K562 (cell line): Measurements from ENCODE around the gene GRAMD4.

Experiments used
- FOXP1 ChIP-seq: sonication (generic); formaldehyde crosslinking; IDR thresholded peaks from 2 replicates; pipeline ENCODE4 v1.8.0; 2022; ENCODE audit warnings: mild to moderate bottlenecking, missing genetic modification reagents
- PPARD ChIP-seq: fragments of 250-450 bp; sonication (Bioruptor Pico); IDR thresholded peaks from 2 replicates; pipeline ENCODE4 v1.8.0; 2022; ENCODE audit warnings: inconsistent platforms, mild to moderate bottlenecking, moderate library complexity
- SIN3B ChIP-seq: fragments of 450-650 bp; IDR thresholded peaks from 2 replicates; pipeline ENCODE4 v1.6.1; 2017; ENCODE audit warnings: low read depth, mild to moderate bottlenecking, moderate library complexity
- SRSF7 ChIP-seq: fragments of 200-400 bp; formaldehyde crosslinking; optimal IDR thresholded peaks from 2 replicates; pipeline ENCODE3; 2017; ENCODE audit warnings: mild to moderate bottlenecking, low read depth, low read length
- TAF1 ChIP-seq: IDR thresholded peaks from 2 replicates; pipeline ENCODE4 v1.6.1; 2011; ENCODE audit warnings: mild to moderate bottlenecking, low read length, moderate library complexity; ENCODE audit not compliant: insufficient read depth, control insufficient read depth, severe bottlenecking; ENCODE audit errors: extremely low read depth
- ZNF134 ChIP-seq: fragments of 250-450 bp; sonication (Bioruptor Pico); conservative IDR thresholded peaks from 2 replicates; pipeline ENCODE4 v1.4.0; 2020
- ZNF76 ChIP-seq: fragments of 250-450 bp; sonication (Bioruptor Pico); IDR thresholded peaks from 2 replicates; pipeline ENCODE4 v1.4.0; 2020; ENCODE audit warnings: mild to moderate bottlenecking, moderate library complexity, borderline replicate concordance
- TF ChIP-seq, protein P1 (sequence below), 3 experiments: IDR thresholded peaks in 2 of 3; conservative IDR thresholded peaks in 1 of 3; 2 replicates each; pipeline ENCODE4 v1.5.1; 2011 to 2012; ENCODE audit warnings: low read length in 3 of 3, mild to moderate bottlenecking in 3 of 3, control low read depth in 2 of 3, improper control_type of control experiment in 1 of 3, inconsistent platforms in 1 of 3, low read depth in 1 of 3, mixed read lengths in 1 of 3, moderate library complexity in 1 of 3; ENCODE audit not compliant: insufficient read depth in 2 of 3

DNA sequence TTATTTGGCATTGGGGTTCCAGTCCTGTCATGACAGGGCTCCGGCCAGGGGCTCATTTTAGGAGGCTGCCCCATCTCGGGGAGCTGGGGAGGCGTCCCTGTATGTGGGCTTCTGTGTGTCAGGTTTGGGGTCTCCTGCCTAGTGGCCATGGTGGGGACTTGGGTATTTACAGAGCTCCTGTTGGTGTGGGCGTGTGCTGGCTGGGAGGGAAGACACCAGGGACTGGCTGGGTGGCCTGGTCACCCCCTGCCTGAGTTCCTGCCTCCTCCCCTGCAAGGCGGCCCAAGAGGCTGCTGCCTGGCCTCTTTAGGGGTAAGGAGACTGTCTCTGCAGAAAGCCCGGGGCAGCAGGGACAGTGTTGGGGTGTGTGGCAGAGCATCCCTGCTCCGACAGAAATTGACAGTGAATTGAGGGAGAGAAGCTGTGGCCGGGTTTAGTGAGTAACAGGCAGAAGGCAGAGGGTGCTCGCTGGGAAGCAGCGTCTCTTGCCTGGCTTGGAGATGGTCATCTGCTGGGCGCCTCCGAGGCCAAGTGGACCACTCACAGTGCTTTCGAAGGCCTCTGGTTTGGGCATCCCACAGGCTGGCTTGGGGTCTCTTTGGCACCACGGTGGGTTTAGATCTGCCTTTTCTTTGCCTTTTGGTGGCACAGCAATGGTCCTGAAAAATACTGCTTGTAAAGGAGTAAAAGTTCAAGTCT is 40.3 kb upstream of the GRAMD4 start:
- TF ChIP-seq FOXP1 (CRISPR knock-in tag) (no peak), ZNF134 (CRISPR knock-in tag) (no peak), SIN3B (no peak), SRSF7 (no peak), TAF1 (no peak), ZNF76 (CRISPR knock-in tag) (no peak), PPARD (CRISPR knock-in tag) (no peak)
- TF ChIP-seq, protein P1, sequence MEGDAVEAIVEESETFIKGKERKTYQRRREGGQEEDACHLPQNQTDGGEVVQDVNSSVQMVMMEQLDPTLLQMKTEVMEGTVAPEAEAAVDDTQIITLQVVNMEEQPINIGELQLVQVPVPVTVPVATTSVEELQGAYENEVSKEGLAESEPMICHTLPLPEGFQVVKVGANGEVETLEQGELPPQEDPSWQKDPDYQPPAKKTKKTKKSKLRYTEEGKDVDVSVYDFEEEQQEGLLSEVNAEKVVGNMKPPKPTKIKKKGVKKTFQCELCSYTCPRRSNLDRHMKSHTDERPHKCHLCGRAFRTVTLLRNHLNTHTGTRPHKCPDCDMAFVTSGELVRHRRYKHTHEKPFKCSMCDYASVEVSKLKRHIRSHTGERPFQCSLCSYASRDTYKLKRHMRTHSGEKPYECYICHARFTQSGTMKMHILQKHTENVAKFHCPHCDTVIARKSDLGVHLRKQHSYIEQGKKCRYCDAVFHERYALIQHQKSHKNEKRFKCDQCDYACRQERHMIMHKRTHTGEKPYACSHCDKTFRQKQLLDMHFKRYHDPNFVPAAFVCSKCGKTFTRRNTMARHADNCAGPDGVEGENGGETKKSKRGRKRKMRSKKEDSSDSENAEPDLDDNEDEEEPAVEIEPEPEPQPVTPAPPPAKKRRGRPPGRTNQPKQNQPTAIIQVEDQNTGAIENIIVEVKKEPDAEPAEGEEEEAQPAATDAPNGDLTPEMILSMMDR (IDR thresholded peaks at IDR 0.05 in 2 of 3, conservative IDR thresholded peaks at IDR 0.05 in 1 of 3; ENCODE audit: insufficient read depth in 2 of 3, low read depth in 1 of 3, low read length in 3 of 3): no peak
